Heart right ventricle (tissue), 16 donors: Measurements from ENCODE around the gene HIKESHI. TPM values are rescaled to one million over a fixed set of nuclear protein-coding genes. Genes with fewer than 3 reads are reported as not detected.
A peak's percentile ranks its signal among the peaks of the same experiment; 100 is the strongest.

Experiments
- ATAC-seq, 8 donors: fragments of 200-7000 bp; cut with Tn5 transposase; one replicate each; pipeline ENCODE4 v1.9.1; 2020; ENCODE audit warnings: mild to moderate bottlenecking in 8 of 8, moderate library complexity in 8 of 8, moderate number of reproducible peaks in 1 of 8
- DNase-seq, 2 donors: peaks; one replicate each; pipeline ENCODE4 v3.0.0-alpha.2; 2020
- H3K27ac ChIP-seq, 10 donors: fragments of 200-600 bp; sonication (generic) in 2 of 10; one replicate each; pipeline versions ENCODE4 v1.5.0 to v1.8.0; 2020 to 2022; ENCODE audit warnings: mild to moderate bottlenecking in 3 of 10
- H3K27me3 ChIP-seq, 7 donors: fragments of 200-600 bp; one replicate each; pipeline ENCODE4 v1.8.0; 2021 to 2022; ENCODE audit warnings: mild to moderate bottlenecking in 2 of 7
- H3K36me3 ChIP-seq, 9 donors: fragments of 200-600 bp; sonication (generic) in 1 of 9; one replicate each; pipeline versions ENCODE4 v1.5.0 to v1.8.0; 2020 to 2022; ENCODE audit warnings: mild to moderate bottlenecking in 2 of 9
- H3K4me1 ChIP-seq, 9 donors: fragments of 200-600 bp; sonication (generic) in 1 of 9; one replicate each; pipeline versions ENCODE4 v1.5.0 to v1.8.0; 2020 to 2022; ENCODE audit warnings: mild to moderate bottlenecking in 4 of 9
- H3K4me3 ChIP-seq, 10 donors: fragments of 200-600 bp; sonication (generic) in 2 of 10; one replicate each; pipeline versions ENCODE4 v1.5.0 to v1.8.0; 2020 to 2022; ENCODE audit warnings: mild to moderate bottlenecking in 7 of 10, moderate library complexity in 2 of 10
- H3K9me3 ChIP-seq, 11 donors: fragments of 200-600 bp in 10 of 11; sonication (generic) in 2 of 11; one replicate each; pipeline versions ENCODE4 v1.5.0 to v1.8.0; 2013 to 2022; ENCODE audit warnings: mild to moderate bottlenecking in 2 of 11, control low read depth in 1 of 11, moderate library complexity in 1 of 11
- WGBS, 2 donors: extraction: QIAGEN DNeasy Blood & Tissue Kit; methylation state at CpG; one replicate each; pipeline ENCODE4 v1.1.7; 2013; ENCODE audit warnings: inconsistent platforms in 1 of 2; 5-methylcytosine and 5-hydroxymethylcytosine counted together
- intact Hi-C, 10 donors: fragments of 100-400 bp; cut with DNase I; formaldehyde crosslinking; loops; one replicate each; pipeline versions ENCODE4 v1.11.1 to v1.14.2; 2022
- long read RNA-seq, 3 donors: library from polyadenylated mRNA; unstranded; transcript quantifications; one replicate each; pipeline ENCODE4 v2.0.0, GENCODE V29; 2020 to 2021
- polyA plus RNA-seq, 2 donors: library from polyadenylated mRNA; stranded (reverse); fragments of 200-250 nt; gene quantifications; one replicate each; pipeline ENCODE4 v1.2.3, GENCODE V29; 2013
- total RNA-seq, 10 donors: library from RNA; stranded (reverse); fragmentation: NEBNext Ultra II Directional in 3 of 10; extraction: Animal tissue kit (Norgen Biotek cat#: 25700) in 3 of 10; gene quantifications; one replicate each; pipeline versions ENCODE4 v1.2.1 to v1.2.4, GENCODE V29; 2021 to 2023
- TF ChIP-seq, protein P1 (sequence below), 9 donors: fragments of 200-600 bp; sonication (generic) in 2 of 9; IDR thresholded peaks; one replicate each; pipeline versions ENCODE4 v1.5.0 to v1.8.0; 2021 to 2022; ENCODE audit warnings: antibody characterized with exemption in 9 of 9, mild to moderate bottlenecking in 5 of 9, moderate library complexity in 1 of 9
- donor health status: Arrhythmogenic right ventricular cardiomyopathy.
- donor health status: ischemic (EF 13 %, LVEDD 7.1; RV severe dilation, severe dysfunction).
- donor health status: healthy with polysubstance abuse.
- donor health status: DM: no; HTN: yes; CAD: no.
- donor health status: DM: no; HTN: no; CAD: no.
- donor health status: ischemic (EF 25% LVEDD 6.9; RV normal size, moderate dysfunction).
- donor health status: ischemic (EF 25% LVEDD 5.7; RV mildly dilated, moderate dysfunction).
- donor health status: healthy.
- donor health status: DM: yes; HTN: yes; CAD: no.
- donor health status: Ischemic cardiomyopathy.
- donor health status: ischemic (EF 35%, LVEDD 5.7; RV mildly dilated, moderate dysfunction).
- donor health status: nonischemic (EF 11% LVEDD 7.7; RV severe dilation, severe dysfunction).
- donor health status: DM: yes; HTN: yes; CAD: no.
- donor health status: PGD.
- donor health status: ischemic (EF 29% LVEDD 5.4; RV normal size, mild dysfunction).
- donor health status: nonischemic (EF 23%, LVEDD 6.1; RV moderate dilation, normal function).

HIKESHI gene
- 10 to 100 TPM; 42.5 to 54.6 (median 47.1) TPM for total RNA-seq
- 10 to 100 TPM; 44.0 to 78.7 TPM for polyA plus RNA-seq
- long read RNA-seq, donor 1, transcript HIKESHI-201 (5 exons, 1,113 nt): major isoform, 22 of 25 reads
- long read RNA-seq, donor 1, partial matches to known transcripts: 0 of 25 reads
- long read RNA-seq, donor 1, other reads (novel, unspliced or antisense): 3 of 25 reads
- long read RNA-seq, donor 2, transcript HIKESHI-201 (5 exons, 1,113 nt): major isoform, 29 of 34 reads
- long read RNA-seq, donor 2, partial matches to known transcripts: 1 of 34 reads
- long read RNA-seq, donor 2, other reads (novel, unspliced or antisense): 3 of 34 reads
- long read RNA-seq, donor 3, transcript HIKESHI-201 (5 exons, 1,113 nt): major isoform, 13 of 18 reads
- long read RNA-seq, donor 3, partial matches to known transcripts: 0 of 18 reads
- long read RNA-seq, donor 3, other reads (novel, unspliced or antisense): 2 of 18 reads

- Histone ChIP-seq H3K36me3 (peaks cover 0 to 12% (median 0%) of the 10 kb centered on the region in 9 donors), H3K9me3 (no peaks in the 10 kb centered on the region), H3K4me1 (peaks cover 0 to 27% (median 16%) of the 10 kb centered on the region in 9 donors), H3K4me3 (peak within 1 kb of the TSS; percentile 70 to 94 (median 79)), H3K27me3 (no peaks in the 10 kb centered on the region), H3K27ac (peak within 1 kb of the TSS; percentile 5 to 93 (median 88))
- TF ChIP-seq, protein P1, sequence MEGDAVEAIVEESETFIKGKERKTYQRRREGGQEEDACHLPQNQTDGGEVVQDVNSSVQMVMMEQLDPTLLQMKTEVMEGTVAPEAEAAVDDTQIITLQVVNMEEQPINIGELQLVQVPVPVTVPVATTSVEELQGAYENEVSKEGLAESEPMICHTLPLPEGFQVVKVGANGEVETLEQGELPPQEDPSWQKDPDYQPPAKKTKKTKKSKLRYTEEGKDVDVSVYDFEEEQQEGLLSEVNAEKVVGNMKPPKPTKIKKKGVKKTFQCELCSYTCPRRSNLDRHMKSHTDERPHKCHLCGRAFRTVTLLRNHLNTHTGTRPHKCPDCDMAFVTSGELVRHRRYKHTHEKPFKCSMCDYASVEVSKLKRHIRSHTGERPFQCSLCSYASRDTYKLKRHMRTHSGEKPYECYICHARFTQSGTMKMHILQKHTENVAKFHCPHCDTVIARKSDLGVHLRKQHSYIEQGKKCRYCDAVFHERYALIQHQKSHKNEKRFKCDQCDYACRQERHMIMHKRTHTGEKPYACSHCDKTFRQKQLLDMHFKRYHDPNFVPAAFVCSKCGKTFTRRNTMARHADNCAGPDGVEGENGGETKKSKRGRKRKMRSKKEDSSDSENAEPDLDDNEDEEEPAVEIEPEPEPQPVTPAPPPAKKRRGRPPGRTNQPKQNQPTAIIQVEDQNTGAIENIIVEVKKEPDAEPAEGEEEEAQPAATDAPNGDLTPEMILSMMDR (IDR thresholded peaks at IDR 0.05): no peak
- peak; percentile 98 to 100 (median 100) for ATAC-seq
- DNase-seq: peak; percentile 100
- WGBS, 2 donors: 0 to 1% methylated on average over 30 of the region's 30 CpGs
- intact Hi-C loops: loop anchor here in 1 of 10 donors (10.0 kb wide), 1 partner anchor 447 kb away; the partner anchor contains the start of gene CCDC83
These were observed at the start of gene HIKESHI for GRCh38 chr11:86302092-86302793. TSS of gene HIKESHI (plus strand) at chr11:86302240. CDS start at chr11:86302449, 209 bp downstream.

- no peak for DNase-seq
- no peak for ATAC-seq
- Histone ChIP-seq H3K36me3 (peaks cover 0 to 81% (median 5%) of the 10 kb centered on the region in 9 donors), H3K4me1 (peaks cover 0 to 7% (median 0%) of the 10 kb centered on the region in 9 donors), H3K4me3 (no peak overlapping the region), H3K27ac (no peak overlapping the region), H3K9me3 (no peaks in the 10 kb centered on the region), H3K27me3 (no peaks in the 10 kb centered on the region)
- intact Hi-C loops: no loop called here
- TF ChIP-seq, protein P1 (IDR thresholded peaks at IDR 0.05): no peak
- WGBS, 2 donors: 95 to 96% methylated on average over 1 of the region's 1 CpG
These were observed 46.1 kb upstream of the HIKESHI start for GRCh38 chr11:86255896-86256295.

DNA sequence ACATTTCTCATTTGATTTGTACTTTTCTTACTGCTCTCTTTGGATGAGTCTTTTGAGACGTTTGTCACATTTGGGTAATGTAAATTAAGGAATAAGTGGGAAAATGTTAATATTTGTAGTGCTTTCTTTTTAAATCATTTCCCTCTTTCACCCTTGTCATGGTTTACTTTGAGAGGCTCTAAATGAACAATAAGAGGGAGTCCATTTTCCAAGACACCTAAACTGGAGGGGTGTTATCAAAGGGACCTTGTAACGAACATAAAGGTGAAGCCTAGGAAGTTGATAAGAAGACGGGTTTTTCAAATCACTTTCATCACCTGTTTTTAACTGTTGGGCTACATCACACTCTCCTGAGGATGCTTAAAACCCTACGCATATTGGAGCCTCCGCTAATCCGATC lies 45.4 kb upstream of the HIKESHI start:
- ATAC-seq (no peak), DNase-seq (no peak)
- peaks cover 0 to under 1% (median 0%) of the 10 kb centered on the region in 9 donors for H3K4me1 ChIP-seq
- peaks cover 0 to 82% (median 6%) of the 10 kb centered on the region in 9 donors for H3K36me3 ChIP-seq
- no peaks in the 10 kb centered on the region for H3K27me3 ChIP-seq
- 64 to 70% methylated on average over 6 of the region's 6 CpGs for WGBS, 2 donors
- no peaks in the 10 kb centered on the region for H3K9me3 ChIP-seq
- intact Hi-C loops: no loop called here
- H3K4me3 ChIP-seq: no peak overlapping the region
- no peak overlapping the region for H3K27ac ChIP-seq
- TF ChIP-seq, protein P1 (IDR thresholded peaks at IDR 0.05): no peak

DNA sequence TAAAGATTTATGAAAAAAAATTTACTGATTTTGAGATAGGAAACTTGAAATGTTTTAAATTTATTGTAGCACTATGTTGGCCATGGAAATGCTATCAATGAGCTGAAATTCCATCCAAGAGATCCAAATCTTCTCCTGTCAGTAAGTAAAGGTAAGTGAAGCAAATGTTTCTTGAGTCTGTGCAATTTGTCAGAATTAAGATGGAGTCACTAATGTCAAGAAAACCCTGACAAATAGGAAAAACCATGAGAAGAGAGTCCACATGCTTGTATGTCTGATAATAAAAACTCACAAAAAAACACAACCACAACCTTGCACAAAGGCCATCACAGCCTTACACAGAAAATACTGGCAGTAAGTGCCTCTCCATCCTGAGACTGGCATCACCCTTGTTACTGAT lies 44.6 kb upstream of the HIKESHI start:
- no peak for ATAC-seq
- Histone ChIP-seq H3K36me3 (peaks cover 0 to 83% (median 7%) of the 10 kb centered on the region in 9 donors), H3K27ac (no peak overlapping the region), H3K4me3 (no peak overlapping the region), H3K27me3 (no peaks in the 10 kb centered on the region), H3K9me3 (no peaks in the 10 kb centered on the region), H3K4me1 (no peaks in the 10 kb centered on the region)
- TF ChIP-seq, protein P1 (IDR thresholded peaks at IDR 0.05): no peak
- intact Hi-C loops: no loop called here
- no peak for DNase-seq
